Stimulated activated naive CD8-positive, alpha-beta T cell treated with anti-CD3 and anti-CD28 coated beads, Interleukin-15, Interleukin-2, amounts not matched to agents 100 ng/mL and 50 ng/mL, for 24 hours (primary cell): ENCODE measurements around the gene RPS6KB1.
"Not testable (repeated sequence)": the region's sequence is repeated elsewhere in the genome, so short reads cannot be mapped to it uniquely, and the experiment has no call there.

Source experiments
- H3K27ac Mint-ChIP-seq: one replicate; pipeline ENCODE4 v1.8.0; 2021; ENCODE audit warnings: mild to moderate bottlenecking, mixed read lengths
- H3K27me3 Mint-ChIP-seq: one replicate; pipeline ENCODE4 v1.8.0; 2021; ENCODE audit warnings: mixed read lengths
- H3K36me3 Mint-ChIP-seq: one replicate; pipeline ENCODE4 v1.8.0; 2021; ENCODE audit warnings: low read depth, mixed read lengths
- H3K4me1 Mint-ChIP-seq: one replicate; pipeline ENCODE4 v1.8.0; 2021; ENCODE audit warnings: low read depth, mixed read lengths
- H3K4me3 Mint-ChIP-seq: one replicate; pipeline ENCODE4 v1.8.0; 2021; ENCODE audit warnings: mild to moderate bottlenecking, mixed read lengths
- H3K9me3 Mint-ChIP-seq: one replicate; pipeline ENCODE4 v1.8.0; 2021; ENCODE audit warnings: mixed read lengths

RPS6KB1 gene

DNA sequence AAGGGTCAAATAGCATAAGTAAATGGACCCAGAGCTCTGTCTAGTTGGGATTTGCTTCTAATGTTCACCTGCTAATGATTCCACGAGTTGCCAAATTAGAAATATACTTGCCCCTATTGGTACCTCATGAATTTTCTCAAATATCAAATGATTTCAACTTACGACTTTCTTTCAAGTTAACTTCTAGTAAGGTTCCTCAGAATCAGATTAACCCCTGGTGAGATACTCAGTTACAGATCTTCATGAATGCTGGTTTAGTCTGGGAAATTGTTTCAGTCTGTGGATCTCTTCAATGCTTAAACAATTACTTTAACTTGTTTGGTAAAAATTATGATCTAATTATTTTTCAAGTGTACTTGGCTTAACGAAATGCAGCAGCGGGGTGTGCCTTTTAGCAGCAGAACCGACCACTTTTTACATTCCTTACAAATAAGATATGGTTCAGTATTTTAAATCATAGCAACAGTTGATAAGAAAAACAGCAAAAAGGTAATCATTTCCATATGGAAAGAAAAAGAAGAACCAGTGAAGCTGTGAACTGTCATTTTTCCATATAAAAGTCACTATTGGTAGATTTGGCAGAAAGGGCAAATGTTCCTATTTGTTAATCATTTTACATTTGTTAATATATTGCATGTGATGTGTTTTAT is 34.6 kb upstream of the RPS6KB1 start:
- Mint-ChIP-seq H3K36me3 (peaks cover 8% of the 10 kb centered on the region), H3K4me1 (peaks cover 30% of the 10 kb centered on the region), H3K4me3 (no peak overlapping the region), H3K27ac (peak overlapping the region; percentile 58), H3K9me3 (no peaks in the 10 kb centered on the region), H3K27me3 (no peaks in the 10 kb centered on the region)

DNA sequence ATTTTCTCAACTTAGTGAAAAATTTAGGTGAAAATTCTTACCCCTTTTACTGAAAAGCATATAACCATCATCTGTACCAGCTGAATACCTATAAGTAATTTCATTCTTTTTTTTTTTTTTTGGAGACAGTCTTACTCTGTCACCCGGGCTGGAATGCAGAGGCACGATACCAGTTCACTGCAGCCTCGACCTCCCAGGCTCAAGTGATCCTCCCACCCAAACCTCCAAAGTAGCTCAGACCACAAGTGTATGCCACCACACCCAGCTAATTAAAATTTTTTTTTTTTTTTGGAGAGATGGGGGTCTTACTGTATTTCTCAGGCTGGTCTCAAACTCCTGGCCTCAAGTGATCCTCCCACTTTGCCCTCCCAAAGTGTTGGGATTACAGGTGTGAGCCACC is 34.0 kb upstream of the RPS6KB1 start:
- no peaks in the 10 kb centered on the region for H3K9me3 Mint-ChIP-seq
- H3K36me3 Mint-ChIP-seq = peaks cover 11% of the 10 kb centered on the region
- peak overlapping the region; percentile 67 for H3K27ac Mint-ChIP-seq

GRCh38 chr17:59859444-59860025 is 33.4 kb upstream of the RPS6KB1 start:
- peaks cover 15% of the 10 kb centered on the region for H3K36me3 Mint-ChIP-seq
- H3K4me3 Mint-ChIP-seq = no peak overlapping the region
- H3K27ac Mint-ChIP-seq = peak overlapping the region; percentile 16
- H3K9me3 Mint-ChIP-seq = no peaks in the 10 kb centered on the region
- H3K27me3 Mint-ChIP-seq = no peaks in the 10 kb centered on the region
- peaks cover 26% of the 10 kb centered on the region for H3K4me1 Mint-ChIP-seq

More for the DNA sequence above, 34.0 kb upstream of the RPS6KB1 start:
- Mint-ChIP-seq H3K4me3 (no peak overlapping the region), H3K27me3 (no peaks in the 10 kb centered on the region), H3K4me1 (peaks cover 26% of the 10 kb centered on the region)

- Mint-ChIP-seq H3K4me1 (peaks cover 14% of the 10 kb centered on the region), H3K4me3 (no peak overlapping the region), H3K36me3 (peaks cover 27% of the 10 kb centered on the region), H3K27me3 (no peaks in the 10 kb centered on the region), H3K9me3 (no peaks in the 10 kb centered on the region), H3K27ac (no peak overlapping the region)
These were observed 29.3 kb upstream of the RPS6KB1 start for GRCh38 chr17:59863616-59864015.

DNA sequence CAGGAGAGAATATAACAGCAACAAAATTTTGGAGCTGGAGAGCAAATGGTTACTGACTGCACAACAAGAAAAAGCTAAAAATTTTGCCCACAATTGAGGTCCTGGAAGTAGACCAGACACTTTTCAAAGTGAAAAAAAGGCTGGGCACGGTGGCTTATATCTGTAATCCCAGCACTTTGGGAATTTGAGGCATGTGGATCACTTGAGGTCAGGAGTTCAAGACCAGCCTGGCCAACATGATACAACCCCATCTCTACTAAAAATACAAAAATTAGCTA is 23.0 kb upstream of the RPS6KB1 start:
- H3K27me3 Mint-ChIP-seq = no peaks in the 10 kb centered on the region
- H3K27ac Mint-ChIP-seq = no peak overlapping the region
- H3K9me3 Mint-ChIP-seq = no peaks in the 10 kb centered on the region
- peaks cover 23% of the 10 kb centered on the region for H3K36me3 Mint-ChIP-seq
- peaks cover 3% of the 10 kb centered on the region for H3K4me1 Mint-ChIP-seq
- no peak overlapping the region for H3K4me3 Mint-ChIP-seq

DNA sequence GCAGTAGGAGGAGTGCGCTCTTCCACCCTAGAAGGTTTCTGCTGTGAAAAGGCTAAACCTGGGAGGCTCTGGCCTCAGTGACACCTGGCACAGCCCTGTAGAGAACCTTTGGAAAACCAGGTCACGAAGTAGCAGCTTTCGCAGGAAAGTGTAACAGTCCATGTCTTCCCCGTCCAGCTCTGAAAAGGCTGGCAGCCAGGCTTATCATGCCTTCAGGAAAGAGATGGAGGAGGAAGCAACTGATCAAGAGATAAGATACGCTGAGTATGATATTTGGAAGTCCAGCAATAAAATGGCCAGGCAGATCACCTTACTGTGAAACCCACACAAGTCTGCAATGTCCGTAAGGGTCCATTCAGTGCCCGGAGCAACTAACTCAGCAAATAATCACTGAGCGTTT is 22.4 kb upstream of the RPS6KB1 start:
- H3K4me1 Mint-ChIP-seq = peaks cover 3% of the 10 kb centered on the region
- peaks cover 20% of the 10 kb centered on the region for H3K36me3 Mint-ChIP-seq
- H3K4me3 Mint-ChIP-seq = no peak overlapping the region
- no peaks in the 10 kb centered on the region for H3K9me3 Mint-ChIP-seq
- H3K27me3 Mint-ChIP-seq = no peaks in the 10 kb centered on the region
- no peak overlapping the region for H3K27ac Mint-ChIP-seq

- no peak overlapping the region for H3K27ac Mint-ChIP-seq
- peaks cover 3% of the 10 kb centered on the region for H3K4me1 Mint-ChIP-seq
- H3K9me3 Mint-ChIP-seq = no peaks in the 10 kb centered on the region
- no peaks in the 10 kb centered on the region for H3K27me3 Mint-ChIP-seq
- H3K36me3 Mint-ChIP-seq = peaks cover 19% of the 10 kb centered on the region
- no peak overlapping the region for H3K4me3 Mint-ChIP-seq
These were observed 20.6 kb upstream of the RPS6KB1 start for GRCh38 chr17:59872351-59872750.

DNA sequence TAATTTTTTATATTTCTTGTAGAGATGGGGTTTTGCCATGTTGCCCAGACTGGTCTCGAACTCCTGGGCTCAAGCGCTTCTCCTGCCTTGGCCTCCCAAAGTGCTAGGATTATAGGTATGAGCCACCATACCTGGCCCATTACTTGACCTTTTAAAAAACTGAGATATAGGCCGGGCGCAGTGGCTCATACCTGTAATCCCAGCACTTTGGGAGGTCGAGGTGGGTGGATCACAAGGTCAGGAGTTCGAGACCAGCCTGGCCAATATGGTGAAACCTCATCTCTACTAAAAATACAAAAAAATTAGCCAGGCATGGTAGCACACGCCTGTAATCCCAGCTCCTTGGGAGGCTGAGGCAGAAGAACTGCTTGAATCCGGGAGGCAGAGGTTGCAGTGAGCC is 19.5 kb upstream of the RPS6KB1 start:
- peaks cover 28% of the 10 kb centered on the region for H3K36me3 Mint-ChIP-seq
- not testable (repeated sequence) for H3K9me3 Mint-ChIP-seq, H3K4me3 Mint-ChIP-seq, H3K4me1 Mint-ChIP-seq, H3K27me3 Mint-ChIP-seq, H3K27ac Mint-ChIP-seq

- H3K27ac Mint-ChIP-seq = no peak overlapping the region
These were observed 18.5 kb upstream of the RPS6KB1 start for GRCh38 chr17:59874376-59874775.

GRCh38 chr17:59876107-59876506 is 16.8 kb upstream of the RPS6KB1 start:
- H3K4me1 Mint-ChIP-seq = no peaks in the 10 kb centered on the region
- H3K9me3 Mint-ChIP-seq = no peaks in the 10 kb centered on the region
- H3K4me3 Mint-ChIP-seq = no peak overlapping the region
- H3K36me3 Mint-ChIP-seq = peaks cover 35% of the 10 kb centered on the region
- no peaks in the 10 kb centered on the region for H3K27me3 Mint-ChIP-seq
- H3K27ac Mint-ChIP-seq = no peak overlapping the region

More at GRCh38 chr17:59874376-59874775, 18.5 kb upstream of the RPS6KB1 start:
- no peaks in the 10 kb centered on the region for H3K4me1 Mint-ChIP-seq
- peaks cover 28% of the 10 kb centered on the region for H3K36me3 Mint-ChIP-seq
- H3K4me3 Mint-ChIP-seq = no peak overlapping the region
- H3K27me3 Mint-ChIP-seq = no peaks in the 10 kb centered on the region
- no peaks in the 10 kb centered on the region for H3K9me3 Mint-ChIP-seq

GRCh38 chr17:59877965-59878364 is 15.0 kb upstream of the RPS6KB1 start:
- H3K9me3 Mint-ChIP-seq = no peaks in the 10 kb centered on the region
- H3K27ac Mint-ChIP-seq = no peak overlapping the region
- no peak overlapping the region for H3K4me3 Mint-ChIP-seq
- peaks cover 37% of the 10 kb centered on the region for H3K36me3 Mint-ChIP-seq
- no peaks in the 10 kb centered on the region for H3K4me1 Mint-ChIP-seq
- no peaks in the 10 kb centered on the region for H3K27me3 Mint-ChIP-seq

- Mint-ChIP-seq H3K9me3 (no peaks in the 10 kb centered on the region), H3K36me3 (peaks cover 35% of the 10 kb centered on the region), H3K4me3 (no peak overlapping the region), H3K27ac (no peak overlapping the region), H3K27me3 (no peaks in the 10 kb centered on the region), H3K4me1 (no peaks in the 10 kb centered on the region)
These were observed 14.3 kb upstream of the RPS6KB1 start for GRCh38 chr17:59878624-59879023.

DNA sequence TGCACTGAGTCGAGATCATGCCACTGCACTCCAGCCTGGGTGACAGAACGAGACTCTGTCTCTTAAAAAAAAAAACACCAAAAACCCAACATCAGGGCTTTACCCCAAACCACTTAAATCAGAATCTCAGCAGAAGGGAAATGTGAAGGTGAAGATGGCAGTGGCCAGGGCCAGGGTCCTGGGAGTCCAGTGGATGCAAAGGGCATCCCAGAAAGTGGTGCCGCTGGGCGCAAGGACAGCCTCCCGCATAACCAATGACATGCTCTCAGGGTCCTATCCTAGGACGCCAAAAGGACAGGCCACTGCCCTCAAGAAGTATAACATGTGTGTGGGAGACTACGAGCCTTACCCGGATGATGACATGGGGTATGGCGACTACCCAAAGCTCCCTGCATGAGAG is 8.1 kb upstream of the RPS6KB1 start:
- Mint-ChIP-seq H3K27me3 (no peaks in the 10 kb centered on the region), H3K27ac (no peak overlapping the region), H3K9me3 (no peaks in the 10 kb centered on the region), H3K4me1 (peaks cover 10% of the 10 kb centered on the region), H3K4me3 (no peak overlapping the region), H3K36me3 (peaks cover 50% of the 10 kb centered on the region)

- Mint-ChIP-seq H3K9me3 (no peaks in the 10 kb centered on the region), H3K4me1 (peaks cover 38% of the 10 kb centered on the region), H3K4me3 (no peak overlapping the region), H3K36me3 (peaks cover 33% of the 10 kb centered on the region), H3K27ac (peak overlapping the region; percentile 45), H3K27me3 (no peaks in the 10 kb centered on the region)
These were observed 4.7 kb upstream of the RPS6KB1 start for GRCh38 chr17:59888145-59888750.

DNA sequence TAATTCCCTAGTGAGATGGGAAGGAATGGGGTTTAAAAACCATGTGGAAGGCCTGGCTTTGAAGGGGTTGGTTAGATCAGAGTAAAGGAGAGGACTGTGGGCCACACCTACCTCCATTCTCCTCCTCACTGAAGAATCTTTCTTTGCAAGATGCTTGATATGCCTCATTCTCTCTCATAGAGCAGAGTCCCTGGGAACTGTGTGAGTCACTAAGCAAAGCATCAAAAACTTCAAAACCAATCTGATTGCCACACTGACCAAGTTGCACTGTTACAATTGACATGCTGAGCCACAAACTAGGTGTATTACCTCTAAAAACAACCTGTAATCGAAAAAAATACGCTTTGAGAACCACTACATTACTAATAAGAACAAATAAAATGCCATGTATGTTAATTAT is 2.2 kb upstream of the RPS6KB1 start:
- H3K36me3 Mint-ChIP-seq = peaks cover 22% of the 10 kb centered on the region
- peak overlapping the region; percentile 56 for H3K27ac Mint-ChIP-seq

More for the DNA sequence above, 2.2 kb upstream of the RPS6KB1 start:
- Mint-ChIP-seq H3K27me3 (no peaks in the 10 kb centered on the region), H3K4me3 (peak overlapping the region; percentile 10), H3K4me1 (peaks cover 49% of the 10 kb centered on the region), H3K9me3 (no peaks in the 10 kb centered on the region)
